Sigmoid colon (tissue), 7 donors: Measurements from ENCODE around the gene MEIOSIN. TPM values are rescaled to one million over a fixed set of nuclear protein-coding genes. Genes with fewer than 3 reads are reported as not detected.
"Not testable (repeated sequence)": the region's sequence is repeated elsewhere in the genome, so short reads cannot be mapped to it uniquely, and the experiment has no call there.

Experiments used
- DNase-seq: peaks from one replicate; pipeline ENCODE4 v3.0.0-alpha.2; 2019
- H3K27ac ChIP-seq, 4 donors: fragments of 200-600 bp; sonication (generic); one replicate each; pipeline ENCODE4 v1.5.1; 2016 to 2019; ENCODE audit warnings: mild to moderate bottlenecking in 1 of 4
- H3K27me3 ChIP-seq, 3 donors: fragments of 200-600 bp; sonication (generic); one replicate each; pipeline ENCODE4 v1.5.1; 2019; ENCODE audit warnings: mild to moderate bottlenecking in 1 of 3
- H3K36me3 ChIP-seq, 4 donors: fragments of 200-600 bp; sonication (generic); one replicate each; pipeline ENCODE4 v1.5.1; 2016 to 2019
- H3K4me1 ChIP-seq, 4 donors: fragments of 200-600 bp; sonication (generic); one replicate each; pipeline ENCODE4 v1.5.1; 2017 to 2019
- H3K4me3 ChIP-seq, 4 donors: fragments of 200-600 bp; sonication (generic); one replicate each; pipeline ENCODE4 v1.5.1; 2017 to 2019; ENCODE audit warnings: mild to moderate bottlenecking in 2 of 4, moderate library complexity in 1 of 4
- H3K9me3 ChIP-seq, 4 donors: fragments of 200-600 bp in 3 of 4; sonication (generic) in 3 of 4; one replicate each; pipeline versions ENCODE4 v1.5.1 to v1.6.1; 2013 to 2019
- CTCF ChIP-seq, 4 experiments: fragments of 450-650 bp in 3 of 4; fragments of 200-600 bp in 1 of 4; IDR thresholded peaks; one replicate each; pipeline ENCODE4 v1.5.1; 2016 to 2019; ENCODE audit warnings: antibody characterized with exemption in 4 of 4, mild to moderate bottlenecking in 3 of 4, moderate library complexity in 2 of 4
- EP300 ChIP-seq, 4 donors: sonication (generic); formaldehyde crosslinking; IDR thresholded peaks; one replicate each; pipeline ENCODE4 v1.6.1; 2017; ENCODE audit warnings: antibody characterized with exemption in 4 of 4
- POLR2A ChIP-seq, 2 donors: fragments of 450-650 bp; IDR thresholded peaks; one replicate each; pipeline ENCODE4 v1.6.1; 2016; ENCODE audit warnings: antibody characterized with exemption in 2 of 2, mild to moderate bottlenecking in 2 of 2, moderate library complexity in 2 of 2
- POLR2AphosphoS5 ChIP-seq, 4 donors: sonication (generic); formaldehyde crosslinking; IDR thresholded peaks; one replicate each; pipeline ENCODE4 v1.6.1; 2017; ENCODE audit warnings: antibody characterized with exemption in 4 of 4
- WGBS, 2 donors: extraction: QIAGEN DNeasy Blood & Tissue Kit; methylation state at CpG; one replicate each; pipeline ENCODE4 v1.1.7; 2013; 5-methylcytosine and 5-hydroxymethylcytosine counted together
- intact Hi-C: fragments of 100-400 bp; cut with DNase I; formaldehyde crosslinking; loops from one replicate; pipeline ENCODE4 v1.15.1; 2023
- polyA plus RNA-seq, 3 donors: library from polyadenylated mRNA; stranded (reverse); fragments of 200-250 nt; gene quantifications; one replicate each; pipeline ENCODE4 v1.2.3, GENCODE V29; 2013
- total RNA-seq, 4 donors: library from RNA; depleted of rRNA; stranded (reverse); fragments of >200 nt; gene quantifications; one replicate each; pipeline ENCODE4 v1.1.0, GENCODE V29; 2016
- donor health status: healthy with polysubstance abuse.
- donor health status: Bipolar disorder and iron deficiency.
- donor health status: healthy.

The MEIOSIN gene
- total and polyA plus RNA-seq, 7 donors: not detected

DNA sequence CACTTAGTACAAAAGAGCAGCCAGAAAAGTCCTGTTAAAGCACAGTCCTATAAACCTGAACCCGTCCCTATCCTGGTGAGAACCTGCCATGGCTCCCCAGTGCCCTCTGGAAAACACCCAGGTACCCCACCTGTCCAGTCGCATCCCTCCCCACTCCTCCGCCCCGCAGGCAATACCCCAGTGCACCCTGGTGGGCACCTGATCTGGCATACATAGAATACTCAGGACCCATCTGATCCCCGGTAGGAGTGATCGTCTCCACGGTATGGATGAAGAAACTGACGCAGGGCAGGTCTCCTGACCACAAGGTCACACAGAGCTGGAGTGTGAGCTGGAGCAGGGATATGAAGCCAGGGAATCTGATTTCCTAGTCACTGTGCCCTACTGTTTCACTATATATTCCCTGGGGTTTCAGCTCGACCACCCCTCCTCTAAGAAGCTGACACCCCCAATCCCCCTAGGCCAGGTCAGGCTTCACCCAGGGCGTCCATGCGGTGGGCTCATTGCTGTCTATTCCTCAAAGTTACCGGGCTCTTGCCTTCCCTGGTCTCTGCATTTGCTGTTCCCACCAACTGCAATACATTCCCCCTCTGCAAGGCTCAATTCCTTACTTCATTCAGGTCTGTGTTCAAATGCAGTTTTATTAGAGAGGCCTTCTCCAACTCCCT is 15.1 kb upstream of the MEIOSIN start:
- H3K27me3 ChIP-seq: no peaks in the 10 kb centered on the region
- DNase-seq: peak; percentile 75
- peak overlapping the region; percentile 41 to 75 (median 62) for H3K4me3 ChIP-seq
- no peaks in the 10 kb centered on the region for H3K9me3 ChIP-seq
- H3K36me3 ChIP-seq: peaks cover 0 to 9% (median 3%) of the 10 kb centered on the region in 4 donors
- peaks cover 0 to 19% (median 17%) of the 10 kb centered on the region in 4 donors for H3K4me1 ChIP-seq
- intact Hi-C loops: loop anchor here (1.0 to 2.0 kb wide), 3 partner anchors 26 to 62 kb away; partner anchors contain the start of gene QPCTL
- no peak for TF ChIP-seq POLR2AphosphoS5 (IDR thresholded peaks at IDR 0.05)
- no peak for TF ChIP-seq CTCF (IDR thresholded peaks at IDR 0.05)
- TF ChIP-seq EP300 (IDR thresholded peaks at IDR 0.05): no peak
- no peak for TF ChIP-seq POLR2A (IDR thresholded peaks at IDR 0.05)
- peak overlapping the region; percentile 87 to 95 (median 88) for H3K27ac ChIP-seq
- WGBS, 2 donors: 39 to 57% methylated on average over 12 of the region's 12 CpGs

GRCh38 chr19:45720065-45720464 is 13.2 kb upstream of the MEIOSIN start:
- H3K9me3 ChIP-seq, DNase-seq, H3K4me3 ChIP-seq, H3K27me3 ChIP-seq, intact Hi-C loops: not testable (repeated sequence)
- Histone ChIP-seq H3K36me3 (peaks cover 0 to 11% (median 4%) of the 10 kb centered on the region in 4 donors), H3K4me1 (peaks cover 0 to 19% (median 17%) of the 10 kb centered on the region in 4 donors), H3K27ac (peak overlapping the region in 1 of 4 donors; percentile 7)
- whole genome bisulfite sequencing, 2 donors: 96 to 97% methylated on average over 11 of the region's 11 CpGs

DNA sequence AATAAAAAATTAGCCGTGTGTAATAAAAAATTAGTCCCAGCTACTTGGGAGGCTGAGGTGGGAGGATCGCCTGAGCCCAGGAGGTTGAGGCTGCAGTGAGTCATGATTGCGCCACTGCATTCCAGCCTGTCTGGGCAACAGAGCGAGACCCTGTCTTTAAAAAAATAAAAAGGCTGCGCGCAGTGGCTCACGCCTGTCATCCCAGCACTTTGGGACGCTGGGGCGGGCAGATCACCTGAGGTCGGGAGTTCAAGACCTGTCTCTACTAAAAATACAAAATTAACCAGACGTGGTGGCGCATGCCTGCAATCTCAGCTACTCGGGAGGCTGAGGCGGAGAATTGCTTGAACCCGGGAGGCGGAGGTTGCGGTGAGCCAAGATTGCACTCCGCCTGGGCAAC is 4.6 kb upstream of the MEIOSIN start:
- intact Hi-C loops, H3K9me3 ChIP-seq: not testable (repeated sequence)
- WGBS, 2 donors: 96% methylated on average over 18 of the region's 18 CpGs

GRCh38 chr19:45729800-45730290 is 3.4 kb upstream of the MEIOSIN start:
- Histone ChIP-seq H3K9me3 (no peaks in the 10 kb centered on the region), H3K36me3 (peaks cover 0 to 6% (median 0%) of the 10 kb centered on the region in 4 donors), H3K4me1 (peaks cover 0 to 25% (median 20%) of the 10 kb centered on the region in 4 donors), H3K27me3 (no peaks in the 10 kb centered on the region), H3K27ac (peak overlapping the region; percentile 76 to 87 (median 84)), H3K4me3 (peak overlapping the region; percentile 87 to 91 (median 88))
- intact Hi-C loops: loop anchor here (2.0 kb wide), 2 partner anchors 37 to 39 kb away; partner anchors contain the start of genes QPCTL and SIX5
- DNase-seq: no peak
- 3 to 21% methylated on average over 10 of the region's 10 CpGs for WGBS, 2 donors
- TF ChIP-seq EP300 (IDR thresholded peaks at IDR 0.05) (no peak), POLR2A (IDR thresholded peaks at IDR 0.05) (no peak)

More for the DNA sequence above, 4.6 kb upstream of the MEIOSIN start:
- not testable (repeated sequence) for H3K4me3 ChIP-seq, H3K27ac ChIP-seq, DNase-seq, H3K27me3 ChIP-seq, H3K36me3 ChIP-seq
- H3K4me1 ChIP-seq: peaks cover 0 to 25% (median 20%) of the 10 kb centered on the region in 4 donors

- Histone ChIP-seq H3K4me3 (peak within 1 kb of the TSS; percentile 87 to 91 (median 88)), H3K36me3 (no peaks in the 10 kb centered on the region), H3K9me3 (no peaks in the 10 kb centered on the region), H3K27ac (peak within 1 kb of the TSS; percentile 76 to 87 (median 84)), H3K27me3 (no peaks in the 10 kb centered on the region), H3K4me1 (peaks cover 0 to 25% (median 20%) of the 10 kb centered on the region in 4 donors)
- TF ChIP-seq POLR2A (IDR thresholded peaks at IDR 0.05): peak; percentile 75 to 86
- peak in 1 of 4 donors; percentile 51 for TF ChIP-seq EP300 (IDR thresholded peaks at IDR 0.05)
- TF ChIP-seq POLR2AphosphoS5 (IDR thresholded peaks at IDR 0.05): peak; percentile 80 to 95 (median 94)
- TF ChIP-seq CTCF (IDR thresholded peaks at IDR 0.05): no peak
- 1% methylated on average over 48 of the region's 48 CpGs for WGBS, 2 donors
- intact Hi-C loops: loop anchor here (2.0 kb wide), 2 partner anchors 38 kb away; partner anchors contain the start of genes QPCTL and SIX5
- DNase-seq: peak; percentile 99
These were observed 2.6 kb upstream of the MEIOSIN start, which contains the start of gene FBXO46 for GRCh38 chr19:45730368-45731288. FBXO46 (minus strand) TSS chr19:45730896; CDS start chr19:45713495, 17,401 bp downstream.
